ENCODE data around the gene PDHX.

The PDHX gene

GRCh38 chr11:34916015-34916842 lies at the start of gene PDHX, which contains the start of gene APIP:
Gene PDHX (plus strand): TSS chr11:34916618. CDS start chr11:34916656, 38 bp downstream.
Gene APIP (minus strand): TSS chr11:34916379. CDS start chr11:34916284, 95 bp downstream.
- peaks cover 11% of the 10 kb centered on the region for H3K4me1 ChIP-seq (ENCODE audit: control insufficient read depth, low read depth, low read length)
- H3K9me3 ChIP-seq (ENCODE audit: control insufficient read depth, low read depth, low read length) = no peaks in the 10 kb centered on the region
- H3K27me3 ChIP-seq (ENCODE audit: control insufficient read depth, insufficient read depth, low read length) = no peaks in the 10 kb centered on the region
- H3K27ac ChIP-seq (ENCODE audit: low read length) = peak within 1 kb of the TSS; percentile 91
- no peaks in the 10 kb centered on the region for H3K36me3 ChIP-seq (ENCODE audit: control insufficient read depth, low read depth, low read length)
- H3K9ac ChIP-seq (ENCODE audit: low read length) = peak within 1 kb of the TSS; percentile 94
- H3K4me3 ChIP-seq (ENCODE audit: low read length) = peak within 1 kb of the TSS; percentile 93

DNA sequence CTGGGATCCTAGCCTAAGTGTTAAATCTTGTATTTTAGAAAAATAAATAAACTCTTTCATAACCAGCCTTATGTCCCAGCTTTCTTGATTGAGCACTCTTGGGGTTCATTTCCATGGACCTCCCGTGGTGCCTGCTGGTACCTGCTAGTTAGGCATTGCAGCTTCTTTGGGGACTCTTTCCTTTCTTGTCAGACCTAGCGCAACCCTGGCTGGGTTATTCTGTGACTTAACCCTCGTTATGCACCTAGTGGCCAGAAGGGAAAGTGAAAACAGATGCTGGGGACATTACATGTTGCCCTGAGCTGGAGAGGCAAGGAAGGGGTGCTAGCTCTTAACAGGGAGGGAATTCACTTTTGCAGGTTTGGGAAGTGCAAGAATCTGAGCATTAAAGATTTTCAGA lies 47.0 kb upstream of the PDHX start:
- no peaks in the 10 kb centered on the region for H3K9me3 ChIP-seq (ENCODE audit: control insufficient read depth, low read depth, low read length)
- H3K27me3 ChIP-seq (ENCODE audit: control insufficient read depth, insufficient read depth, low read length) = no peaks in the 10 kb centered on the region
- H3K4me3 ChIP-seq (ENCODE audit: low read length) = no peak overlapping the region
- H3K4me1 ChIP-seq (ENCODE audit: control insufficient read depth, low read depth, low read length) = no peaks in the 10 kb centered on the region
- H3K36me3 ChIP-seq (ENCODE audit: control insufficient read depth, low read depth, low read length) = no peaks in the 10 kb centered on the region
- H3K9ac ChIP-seq (ENCODE audit: low read length) = no peak overlapping the region
- no peak overlapping the region for H3K27ac ChIP-seq (ENCODE audit: low read length)

DNA sequence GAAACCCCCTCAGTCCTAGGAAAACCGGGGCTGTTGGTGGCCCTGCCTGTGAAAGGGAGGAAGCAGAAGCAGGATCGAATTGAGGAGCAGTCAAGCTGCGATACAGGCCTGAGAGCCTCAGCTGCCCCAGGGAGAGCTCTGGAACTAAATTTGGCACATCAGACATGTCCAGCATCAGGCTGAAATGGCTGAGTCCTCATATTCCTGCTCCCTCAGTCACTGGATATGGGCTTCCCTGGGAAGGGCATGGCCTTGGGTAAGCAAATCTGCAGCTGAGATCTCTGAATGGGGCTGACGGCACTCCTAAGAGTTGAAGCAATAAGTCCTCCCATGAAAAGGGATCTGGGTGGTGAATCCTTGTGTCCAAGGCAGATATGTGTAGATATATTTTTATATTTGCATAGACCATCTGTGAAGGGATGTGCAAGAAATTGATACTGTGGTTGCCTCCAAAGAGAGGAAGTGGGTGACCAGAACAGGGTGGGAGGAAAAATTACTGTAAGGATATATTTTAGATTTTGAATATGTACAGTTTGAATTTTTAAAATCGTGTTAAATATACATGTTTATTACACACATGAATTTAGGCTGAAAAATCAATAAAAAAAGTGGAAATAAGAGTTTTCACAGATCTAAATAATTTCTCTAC lies 45.7 kb upstream of the PDHX start:
- Histone ChIP-seq H3K9ac (ENCODE audit: low read length) (no peak overlapping the region), H3K36me3 (ENCODE audit: control insufficient read depth, low read depth, low read length) (no peaks in the 10 kb centered on the region), H3K9me3 (ENCODE audit: control insufficient read depth, low read depth, low read length) (no peaks in the 10 kb centered on the region), H3K27ac (ENCODE audit: low read length) (no peak overlapping the region), H3K4me3 (ENCODE audit: low read length) (no peak overlapping the region), H3K4me1 (ENCODE audit: control insufficient read depth, low read depth, low read length) (no peaks in the 10 kb centered on the region), H3K27me3 (ENCODE audit: control insufficient read depth, insufficient read depth, low read length) (no peaks in the 10 kb centered on the region)

- no peak overlapping the region for H3K27ac ChIP-seq (ENCODE audit: low read length)
- no peak overlapping the region for H3K4me3 ChIP-seq (ENCODE audit: low read length)
- H3K36me3 ChIP-seq (ENCODE audit: control insufficient read depth, low read depth, low read length) = peaks cover 3% of the 10 kb centered on the region
- no peaks in the 10 kb centered on the region for H3K4me1 ChIP-seq (ENCODE audit: control insufficient read depth, low read depth, low read length)
- H3K27me3 ChIP-seq (ENCODE audit: control insufficient read depth, insufficient read depth, low read length) = no peaks in the 10 kb centered on the region
- H3K9me3 ChIP-seq (ENCODE audit: control insufficient read depth, low read depth, low read length) = no peaks in the 10 kb centered on the region
- H3K9ac ChIP-seq (ENCODE audit: low read length) = no peak overlapping the region
Measured at GRCh38 chr11:34874202-34874601, 42.2 kb upstream of the PDHX start.

DNA sequence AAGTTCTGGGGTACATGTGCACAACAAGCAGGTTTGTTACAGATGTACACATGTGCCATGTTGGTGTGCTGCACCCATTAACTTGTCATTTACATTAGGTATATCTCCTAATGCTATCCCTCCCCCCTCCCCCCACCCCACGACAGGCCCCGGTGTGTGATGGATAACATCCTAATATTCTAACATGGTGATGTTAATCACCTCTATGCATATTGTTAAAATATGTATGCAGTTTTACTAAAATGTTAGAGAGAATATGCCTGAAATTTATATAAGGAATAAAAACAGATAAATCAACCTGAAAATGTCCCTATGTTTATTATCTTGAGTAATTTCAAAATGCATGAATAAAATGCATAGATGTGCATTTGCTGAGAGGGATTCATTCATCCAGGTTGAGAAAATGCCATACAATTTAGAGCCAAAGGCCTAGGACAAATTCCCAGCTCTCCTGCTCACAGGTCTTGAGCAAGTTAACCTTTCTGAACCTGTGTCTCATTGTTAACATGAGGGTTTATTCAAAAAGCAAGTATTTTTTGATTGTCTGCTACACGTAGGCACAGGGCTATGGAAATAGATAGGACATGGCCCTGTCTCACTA lies 38.9 kb upstream of the PDHX start:
- H3K4me1 ChIP-seq (ENCODE audit: control insufficient read depth, low read depth, low read length) = no peaks in the 10 kb centered on the region
- peaks cover 15% of the 10 kb centered on the region for H3K36me3 ChIP-seq (ENCODE audit: control insufficient read depth, low read depth, low read length)
- H3K27me3 ChIP-seq (ENCODE audit: control insufficient read depth, insufficient read depth, low read length) = no peaks in the 10 kb centered on the region
- H3K4me3 ChIP-seq (ENCODE audit: low read length) = no peak overlapping the region
- H3K27ac ChIP-seq (ENCODE audit: low read length) = no peak overlapping the region
- no peaks in the 10 kb centered on the region for H3K9me3 ChIP-seq (ENCODE audit: control insufficient read depth, low read depth, low read length)
- no peak overlapping the region for H3K9ac ChIP-seq (ENCODE audit: low read length)

- Histone ChIP-seq H3K9ac (ENCODE audit: low read length) (no peak overlapping the region), H3K4me1 (ENCODE audit: control insufficient read depth, low read depth, low read length) (no peaks in the 10 kb centered on the region), H3K27me3 (ENCODE audit: control insufficient read depth, insufficient read depth, low read length) (no peaks in the 10 kb centered on the region), H3K27ac (ENCODE audit: low read length) (no peak overlapping the region), H3K9me3 (ENCODE audit: control insufficient read depth, low read depth, low read length) (no peaks in the 10 kb centered on the region), H3K4me3 (ENCODE audit: low read length) (no peak overlapping the region), H3K36me3 (ENCODE audit: control insufficient read depth, low read depth, low read length) (peaks cover 23% of the 10 kb centered on the region)
Measured at GRCh38 chr11:34881900-34882299, 34.5 kb upstream of the PDHX start.

DNA sequence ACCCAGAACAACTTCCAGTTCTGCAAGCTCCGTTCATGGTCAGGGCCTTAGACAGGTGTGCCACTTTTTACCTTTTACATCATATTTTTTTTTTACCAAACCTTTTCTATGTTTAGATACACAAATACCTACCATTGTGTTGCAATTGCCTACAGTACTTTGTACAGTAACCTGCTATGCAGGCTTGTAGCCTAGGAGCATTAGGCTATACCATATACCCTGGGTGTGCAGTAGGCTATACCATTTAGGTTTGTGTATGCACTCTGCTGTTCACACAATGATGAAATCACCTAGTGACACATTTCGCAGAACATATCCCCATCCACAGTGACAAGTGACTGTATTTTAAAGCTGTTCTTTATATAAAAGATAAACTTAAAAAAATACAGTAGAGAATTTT lies 29.8 kb upstream of the PDHX start:
- Histone ChIP-seq H3K4me1 (ENCODE audit: control insufficient read depth, low read depth, low read length) (no peaks in the 10 kb centered on the region), H3K9ac (ENCODE audit: low read length) (no peak overlapping the region), H3K9me3 (ENCODE audit: control insufficient read depth, low read depth, low read length) (no peaks in the 10 kb centered on the region), H3K27me3 (ENCODE audit: control insufficient read depth, insufficient read depth, low read length) (no peaks in the 10 kb centered on the region), H3K36me3 (ENCODE audit: control insufficient read depth, low read depth, low read length) (peaks cover 12% of the 10 kb centered on the region), H3K4me3 (ENCODE audit: low read length) (no peak overlapping the region), H3K27ac (ENCODE audit: low read length) (no peak overlapping the region)

- H3K4me1 ChIP-seq (ENCODE audit: control insufficient read depth, low read depth, low read length) = no peaks in the 10 kb centered on the region
Measured at GRCh38 chr11:34887260-34887659, 29.2 kb upstream of the PDHX start.

DNA sequence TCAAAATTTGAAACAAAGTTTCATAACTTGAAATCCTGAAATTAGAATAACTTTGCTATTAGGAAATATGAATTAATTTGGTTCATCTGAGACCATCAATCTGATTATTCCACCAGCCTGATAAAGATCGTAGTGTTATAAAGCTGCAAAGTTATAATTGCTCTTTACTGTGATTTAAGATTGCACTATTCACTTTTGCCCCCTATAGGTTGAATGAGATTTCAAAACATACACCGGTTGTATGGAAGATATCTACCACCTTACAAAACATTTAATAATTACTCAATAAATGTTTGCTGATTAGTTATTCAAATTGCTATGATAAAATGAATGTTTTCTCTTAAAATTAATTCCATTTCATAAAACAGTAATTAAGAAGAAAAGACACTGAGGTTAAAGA lies 26.3 kb upstream of the PDHX start:
- no peaks in the 10 kb centered on the region for H3K4me1 ChIP-seq (ENCODE audit: control insufficient read depth, low read depth, low read length)
- no peaks in the 10 kb centered on the region for H3K27me3 ChIP-seq (ENCODE audit: control insufficient read depth, insufficient read depth, low read length)
- no peak overlapping the region for H3K27ac ChIP-seq (ENCODE audit: low read length)
- no peak overlapping the region for H3K4me3 ChIP-seq (ENCODE audit: low read length)
- no peaks in the 10 kb centered on the region for H3K9me3 ChIP-seq (ENCODE audit: control insufficient read depth, low read depth, low read length)
- no peak overlapping the region for H3K9ac ChIP-seq (ENCODE audit: low read length)
- peaks cover 3% of the 10 kb centered on the region for H3K36me3 ChIP-seq (ENCODE audit: control insufficient read depth, low read depth, low read length)

More at GRCh38 chr11:34887260-34887659, 29.2 kb upstream of the PDHX start:
- no peak overlapping the region for H3K27ac ChIP-seq (ENCODE audit: low read length)
- H3K9ac ChIP-seq (ENCODE audit: low read length) = no peak overlapping the region
- H3K27me3 ChIP-seq (ENCODE audit: control insufficient read depth, insufficient read depth, low read length) = no peaks in the 10 kb centered on the region
- H3K9me3 ChIP-seq (ENCODE audit: control insufficient read depth, low read depth, low read length) = no peaks in the 10 kb centered on the region
- no peak overlapping the region for H3K4me3 ChIP-seq (ENCODE audit: low read length)
- H3K36me3 ChIP-seq (ENCODE audit: control insufficient read depth, low read depth, low read length) = peaks cover 8% of the 10 kb centered on the region

GRCh38 chr11:34890812-34891211 lies 25.6 kb upstream of the PDHX start:
- no peak overlapping the region for H3K27ac ChIP-seq (ENCODE audit: low read length)
- no peak overlapping the region for H3K4me3 ChIP-seq (ENCODE audit: low read length)

DNA sequence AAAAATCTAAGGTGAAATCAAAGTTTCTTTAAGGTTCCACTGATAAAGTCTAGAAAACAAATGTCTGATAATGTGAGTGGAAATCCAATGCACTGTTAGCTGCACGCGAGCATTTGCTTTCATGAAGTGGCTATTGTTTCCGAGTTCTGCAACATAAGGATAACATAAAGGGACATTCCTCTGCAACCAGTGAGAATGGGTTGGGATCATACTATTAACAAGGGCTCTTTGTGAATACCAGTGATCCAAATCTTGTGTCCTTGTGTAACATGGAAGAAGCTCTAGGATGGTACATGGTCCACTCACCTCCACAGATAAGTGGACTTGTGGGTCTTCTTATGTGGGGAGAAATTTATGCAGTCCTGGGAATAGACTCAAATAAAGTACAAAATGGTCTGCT lies 24.8 kb upstream of the PDHX start:
- Histone ChIP-seq H3K9me3 (ENCODE audit: control insufficient read depth, low read depth, low read length) (no peaks in the 10 kb centered on the region), H3K27me3 (ENCODE audit: control insufficient read depth, insufficient read depth, low read length) (no peaks in the 10 kb centered on the region), H3K27ac (ENCODE audit: low read length) (no peak overlapping the region), H3K36me3 (ENCODE audit: control insufficient read depth, low read depth, low read length) (peaks cover under 1% of the 10 kb centered on the region), H3K4me1 (ENCODE audit: control insufficient read depth, low read depth, low read length) (no peaks in the 10 kb centered on the region), H3K4me3 (ENCODE audit: low read length) (no peak overlapping the region), H3K9ac (ENCODE audit: low read length) (no peak overlapping the region)

More at GRCh38 chr11:34890812-34891211, 25.6 kb upstream of the PDHX start:
- H3K27me3 ChIP-seq (ENCODE audit: control insufficient read depth, insufficient read depth, low read length) = no peaks in the 10 kb centered on the region
- H3K9me3 ChIP-seq (ENCODE audit: control insufficient read depth, low read depth, low read length) = no peaks in the 10 kb centered on the region
- no peak overlapping the region for H3K9ac ChIP-seq (ENCODE audit: low read length)
- no peaks in the 10 kb centered on the region for H3K4me1 ChIP-seq (ENCODE audit: control insufficient read depth, low read depth, low read length)
- peaks cover 3% of the 10 kb centered on the region for H3K36me3 ChIP-seq (ENCODE audit: control insufficient read depth, low read depth, low read length)

All from iPS-18a (cell line).